Mesothelial cell of epicardium (in vitro differentiated cells): ENCODE data around the gene KCNN1. TPM values are rescaled to one million over a fixed set of nuclear protein-coding genes. Genes with fewer than 3 reads are reported as not detected.

ENCODE experiments used
- DNase-seq, 2 experiments: peaks; one replicate each; pipeline ENCODE4 v3.0.0; 2021; ENCODE audit warnings: low spot score in 2 of 2; ENCODE audit not compliant: unreplicated experiment in 2 of 2
- H3K27ac Mint-ChIP-seq: 2 replicates; pipeline ENCODE4 v1.8.0; 2021; ENCODE audit warnings: mixed read lengths
- H3K27me3 Mint-ChIP-seq: 2 replicates; pipeline ENCODE4 v1.8.0; 2021; ENCODE audit warnings: low read depth, mixed read lengths
- H3K36me3 Mint-ChIP-seq: 2 replicates; pipeline ENCODE4 v1.8.0; 2021; ENCODE audit warnings: mixed read lengths
- H3K4me1 Mint-ChIP-seq: 2 replicates; pipeline ENCODE4 v1.8.0; 2021; ENCODE audit warnings: mixed read lengths
- H3K4me3 Mint-ChIP-seq: 2 replicates; pipeline ENCODE4 v1.8.0; 2021; ENCODE audit warnings: mild to moderate bottlenecking, moderate library complexity, mixed read lengths
- H3K9me3 Mint-ChIP-seq: 2 replicates; pipeline ENCODE4 v1.8.0; 2021; ENCODE audit warnings: mixed read lengths
- total RNA-seq: library from RNA; stranded (reverse); gene quantifications from 3 replicates; pipeline ENCODE4 v1.2.1, GENCODE V29; 2021
- TF ChIP-seq, protein P1 (sequence below): fragments of 200-600 bp; sonication (generic); IDR thresholded peaks from one replicate; pipeline ENCODE4 v1.5.0; 2021; ENCODE audit warnings: antibody characterized with exemption; ENCODE audit not compliant: unreplicated experiment

KCNN1 gene
- total RNA-seq, 1 donor from 2014 or later = 20.3 TPM

DNA sequence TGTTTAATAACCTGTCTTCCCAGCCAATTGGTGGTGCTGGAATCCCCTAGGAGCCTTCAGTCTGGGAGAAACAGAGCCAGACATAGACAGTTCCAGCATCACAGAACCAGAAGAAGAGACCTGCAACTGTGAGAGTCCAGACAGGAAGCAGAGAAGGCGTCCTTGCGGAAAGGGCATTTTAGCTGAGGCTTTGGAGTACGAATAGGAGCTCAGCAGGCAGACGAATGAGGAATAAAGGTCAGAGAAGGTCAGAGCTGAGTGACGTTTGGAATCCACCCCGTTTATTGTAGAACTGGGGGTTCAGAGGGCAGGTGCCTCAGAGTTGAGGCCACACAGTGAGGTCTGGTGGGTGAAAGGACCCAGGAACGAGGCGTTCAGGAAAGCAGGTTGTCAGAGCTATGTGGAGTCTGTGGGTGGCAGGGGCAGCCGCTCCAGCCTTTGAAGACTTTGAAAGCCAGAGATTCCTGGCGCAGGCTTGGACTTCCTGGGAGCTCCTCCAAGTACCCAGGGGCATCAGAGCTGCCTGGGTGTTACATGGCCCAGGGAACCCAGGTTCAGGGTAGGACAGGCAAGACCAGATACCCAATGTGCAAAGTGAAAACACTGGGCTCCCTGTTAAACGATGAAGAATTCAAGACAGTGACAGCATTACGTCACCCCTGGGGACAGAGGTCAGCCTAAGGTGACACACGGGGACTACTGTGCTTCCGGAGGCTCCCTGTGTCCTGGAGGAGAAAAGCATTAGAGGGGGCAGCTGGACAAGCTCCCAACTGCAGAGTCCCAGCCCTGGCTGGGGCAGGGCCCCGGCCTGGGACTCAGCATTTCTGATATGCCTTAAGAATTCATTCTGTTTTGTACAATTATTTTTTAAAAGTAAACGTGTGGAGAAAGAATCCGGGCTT, 46.6 kb downstream of the KCNN1 start:
- Mint-ChIP-seq H3K27me3 (no peaks in the 10 kb centered on the region), H3K9me3 (no peaks in the 10 kb centered on the region), H3K36me3 (no peaks in the 10 kb centered on the region), H3K4me3 (no peak overlapping the region), H3K4me1 (no peaks in the 10 kb centered on the region), H3K27ac (no peak overlapping the region)
- TF ChIP-seq, protein P1, sequence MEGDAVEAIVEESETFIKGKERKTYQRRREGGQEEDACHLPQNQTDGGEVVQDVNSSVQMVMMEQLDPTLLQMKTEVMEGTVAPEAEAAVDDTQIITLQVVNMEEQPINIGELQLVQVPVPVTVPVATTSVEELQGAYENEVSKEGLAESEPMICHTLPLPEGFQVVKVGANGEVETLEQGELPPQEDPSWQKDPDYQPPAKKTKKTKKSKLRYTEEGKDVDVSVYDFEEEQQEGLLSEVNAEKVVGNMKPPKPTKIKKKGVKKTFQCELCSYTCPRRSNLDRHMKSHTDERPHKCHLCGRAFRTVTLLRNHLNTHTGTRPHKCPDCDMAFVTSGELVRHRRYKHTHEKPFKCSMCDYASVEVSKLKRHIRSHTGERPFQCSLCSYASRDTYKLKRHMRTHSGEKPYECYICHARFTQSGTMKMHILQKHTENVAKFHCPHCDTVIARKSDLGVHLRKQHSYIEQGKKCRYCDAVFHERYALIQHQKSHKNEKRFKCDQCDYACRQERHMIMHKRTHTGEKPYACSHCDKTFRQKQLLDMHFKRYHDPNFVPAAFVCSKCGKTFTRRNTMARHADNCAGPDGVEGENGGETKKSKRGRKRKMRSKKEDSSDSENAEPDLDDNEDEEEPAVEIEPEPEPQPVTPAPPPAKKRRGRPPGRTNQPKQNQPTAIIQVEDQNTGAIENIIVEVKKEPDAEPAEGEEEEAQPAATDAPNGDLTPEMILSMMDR = no peak
- DNase-seq = no peak

DNA sequence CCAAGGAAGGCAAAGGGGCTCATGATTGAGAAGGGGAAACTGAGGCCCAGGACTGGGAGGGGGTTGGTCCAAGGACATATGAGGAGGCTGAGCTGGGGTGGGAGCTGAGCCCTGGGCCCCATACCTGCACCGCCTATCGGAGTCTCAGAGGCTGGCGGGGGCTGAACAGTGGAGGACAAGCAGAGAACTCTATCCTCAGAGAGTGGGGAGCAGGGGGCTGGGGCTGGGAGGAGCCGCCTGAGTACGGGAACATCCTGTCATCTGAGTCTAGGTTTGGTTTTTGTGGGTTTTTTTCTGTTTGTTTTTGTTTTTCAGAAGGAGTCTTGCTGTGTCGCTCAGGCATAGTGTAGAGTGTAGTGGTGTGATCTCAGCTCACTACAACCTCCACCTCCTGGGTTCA, 47.3 kb downstream of the KCNN1 start:
- H3K4me1 Mint-ChIP-seq = no peaks in the 10 kb centered on the region
- H3K27me3 Mint-ChIP-seq = no peaks in the 10 kb centered on the region
- no peak overlapping the region for H3K27ac Mint-ChIP-seq
- H3K4me3 Mint-ChIP-seq = no peak overlapping the region
- H3K36me3 Mint-ChIP-seq = no peaks in the 10 kb centered on the region
- DNase-seq = no peak
- no peaks in the 10 kb centered on the region for H3K9me3 Mint-ChIP-seq
- TF ChIP-seq, protein P1 = no peak

DNA sequence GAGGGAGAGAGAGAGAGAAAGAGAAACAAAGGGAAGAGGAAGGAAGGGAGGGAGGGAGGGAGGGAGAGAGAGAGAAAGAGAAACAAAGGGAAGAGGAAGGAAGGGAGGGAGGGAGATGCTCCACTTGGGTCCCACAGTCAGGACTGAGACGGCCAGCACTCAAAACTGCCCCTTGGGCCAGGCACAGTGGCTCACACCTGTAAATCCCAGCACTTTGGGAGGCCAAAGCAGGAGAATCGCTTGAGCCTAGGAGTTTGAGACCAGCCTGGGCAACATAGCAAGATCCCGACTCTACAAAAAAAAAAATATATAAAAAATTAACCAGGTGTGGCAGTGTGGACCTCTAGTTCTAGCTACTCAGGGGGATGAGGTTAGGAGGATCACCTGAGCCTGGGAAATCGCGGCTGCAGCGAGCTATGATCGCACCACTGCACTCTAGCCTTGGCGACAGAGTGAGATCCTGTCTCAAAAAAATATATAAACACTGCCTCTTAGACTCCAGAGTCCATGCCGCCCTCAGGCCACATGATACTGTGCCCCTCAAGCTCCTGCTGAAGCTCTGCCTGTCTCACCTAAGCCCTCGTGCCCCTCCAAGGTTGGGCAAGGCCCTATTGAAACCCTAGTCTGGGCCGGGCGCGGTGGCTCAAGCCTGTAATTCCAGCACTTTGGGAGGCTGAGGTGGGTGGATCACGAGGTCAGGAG, 49.5 kb downstream of the KCNN1 start:
- no peak for DNase-seq
- H3K27me3 Mint-ChIP-seq = no peaks in the 10 kb centered on the region
- no peaks in the 10 kb centered on the region for H3K36me3 Mint-ChIP-seq
- no peaks in the 10 kb centered on the region for H3K9me3 Mint-ChIP-seq
- TF ChIP-seq, protein P1 = no peak
- no peak overlapping the region for H3K4me3 Mint-ChIP-seq
- H3K27ac Mint-ChIP-seq = no peak overlapping the region
- peaks cover 3% of the 10 kb centered on the region for H3K4me1 Mint-ChIP-seq

- no peaks in the 10 kb centered on the region for H3K27me3 Mint-ChIP-seq
These were observed 50.6 kb downstream of the KCNN1 start for GRCh38 chr19:18017275-18018083.

More at GRCh38 chr19:18017275-18018083, 50.6 kb downstream of the KCNN1 start:
- no peak overlapping the region for H3K27ac Mint-ChIP-seq
- H3K36me3 Mint-ChIP-seq = no peaks in the 10 kb centered on the region
- no peak for DNase-seq
- H3K4me3 Mint-ChIP-seq = no peak overlapping the region
- TF ChIP-seq, protein P1 = no peak
- H3K4me1 Mint-ChIP-seq = peaks cover 3% of the 10 kb centered on the region
- H3K9me3 Mint-ChIP-seq = no peaks in the 10 kb centered on the region
